Right hindlimb (tissue), 1 donor: ENCODE results near the gene MTMR11.
"Not testable (repeated sequence)": the region's sequence is repeated elsewhere in the genome, so short reads cannot be mapped to it uniquely, and the experiment has no call there.

Source experiments
- DNase-seq: peaks from one replicate; pipeline ENCODE4 v3.0.0-alpha.2; 2018

MTMR11 gene

GRCh38 chr1:149888247-149888998 is 48.3 kb downstream of the MTMR11 start:
- DNase-seq = peak; percentile 93

GRCh38 chr1:149887456-149888246 is 49.0 kb downstream of the MTMR11 start:
- DNase-seq = peak; percentile 92

GRCh38 chr1:149887196-149887455 is 49.6 kb downstream of the MTMR11 start:
- peak; percentile 43 for DNase-seq

- peak; percentile 96 for DNase-seq
Measured at GRCh38 chr1:149886396-149887195, 50.1 kb downstream of the MTMR11 start.

GRCh38 chr1:149886121-149886395 is 50.6 kb downstream of the MTMR11 start:
- not testable (repeated sequence) for DNase-seq

GRCh38 chr1:149885339-149886120 is 51.1 kb downstream of the MTMR11 start:
- DNase-seq = peak; percentile 91

- no peak for DNase-seq
Measured at GRCh38 chr1:149884433-149885338, 52.0 kb downstream of the MTMR11 start.

- no peak for DNase-seq
Measured at GRCh38 chr1:149883598-149884247, 53.0 kb downstream of the MTMR11 start.

GRCh38 chr1:149881876-149882275 is 54.8 kb downstream of the MTMR11 start:
- DNase-seq = no peak

GRCh38 chr1:149879556-149879955 is 57.1 kb downstream of the MTMR11 start:
- no peak for DNase-seq
